ENCODE data around the gene PTGER4. TPM values are rescaled to one million over a fixed set of nuclear protein-coding genes. Genes with fewer than 3 reads are reported as not detected.
"Not testable (repeated sequence)": the region's sequence is repeated elsewhere in the genome, so short reads cannot be mapped to it uniquely, and the experiment has no call there.

The PTGER4 gene
- total RNA-seq, 1 donor from 2014 or later, result 48.3 TPM

DNA sequence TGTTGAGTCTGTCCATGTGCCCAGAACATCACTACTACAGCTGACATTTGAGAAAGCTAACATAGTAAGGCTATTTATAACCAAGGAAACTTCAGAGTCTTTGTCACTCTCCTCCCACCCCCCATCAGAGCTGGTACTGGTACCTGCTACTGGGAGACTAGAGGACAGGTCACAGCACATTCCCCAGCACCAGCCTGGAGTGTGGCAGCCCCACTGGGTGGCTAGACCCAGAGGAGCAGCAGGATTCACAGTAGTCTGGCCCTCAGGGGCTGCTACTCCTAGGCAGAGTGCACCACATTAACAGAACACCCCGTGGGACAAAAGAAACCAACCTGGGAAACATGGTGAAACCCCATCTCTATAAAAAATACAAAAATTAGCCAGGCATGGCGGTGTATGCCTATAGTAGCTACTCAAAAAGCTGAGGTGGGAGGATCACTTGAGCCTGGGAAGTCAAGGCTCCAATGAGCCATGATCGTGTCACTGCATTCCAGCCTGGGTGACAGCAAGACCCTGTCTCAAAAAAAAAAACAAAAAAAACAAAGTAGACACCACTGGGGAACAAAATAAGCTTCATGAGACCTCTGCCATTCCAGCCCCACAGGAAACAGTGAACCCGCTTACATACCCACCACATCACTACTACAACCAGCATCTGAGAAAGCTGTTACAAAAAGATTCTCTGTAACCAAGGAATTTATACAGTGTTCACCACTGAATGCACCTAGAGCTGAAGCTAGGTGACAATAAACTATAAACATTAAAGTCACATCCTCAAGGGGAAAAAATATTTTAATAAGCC is 26.3 kb upstream of the PTGER4 start:
- no peak overlapping the region for H3K4me3 ChIP-seq
- no peaks in the 10 kb centered on the region for H3K36me3 ChIP-seq
- H3K9me3 ChIP-seq, result no peaks in the 10 kb centered on the region
- no peaks in the 10 kb centered on the region for H3K27me3 ChIP-seq
- no peak overlapping the region for H3K27ac ChIP-seq
- TF ChIP-seq, protein P1, sequence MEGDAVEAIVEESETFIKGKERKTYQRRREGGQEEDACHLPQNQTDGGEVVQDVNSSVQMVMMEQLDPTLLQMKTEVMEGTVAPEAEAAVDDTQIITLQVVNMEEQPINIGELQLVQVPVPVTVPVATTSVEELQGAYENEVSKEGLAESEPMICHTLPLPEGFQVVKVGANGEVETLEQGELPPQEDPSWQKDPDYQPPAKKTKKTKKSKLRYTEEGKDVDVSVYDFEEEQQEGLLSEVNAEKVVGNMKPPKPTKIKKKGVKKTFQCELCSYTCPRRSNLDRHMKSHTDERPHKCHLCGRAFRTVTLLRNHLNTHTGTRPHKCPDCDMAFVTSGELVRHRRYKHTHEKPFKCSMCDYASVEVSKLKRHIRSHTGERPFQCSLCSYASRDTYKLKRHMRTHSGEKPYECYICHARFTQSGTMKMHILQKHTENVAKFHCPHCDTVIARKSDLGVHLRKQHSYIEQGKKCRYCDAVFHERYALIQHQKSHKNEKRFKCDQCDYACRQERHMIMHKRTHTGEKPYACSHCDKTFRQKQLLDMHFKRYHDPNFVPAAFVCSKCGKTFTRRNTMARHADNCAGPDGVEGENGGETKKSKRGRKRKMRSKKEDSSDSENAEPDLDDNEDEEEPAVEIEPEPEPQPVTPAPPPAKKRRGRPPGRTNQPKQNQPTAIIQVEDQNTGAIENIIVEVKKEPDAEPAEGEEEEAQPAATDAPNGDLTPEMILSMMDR (IDR thresholded peaks at IDR 0.05), result no peak
- intact Hi-C loops (cut with DNase I), result no loop called here
- no peaks in the 10 kb centered on the region for H3K4me1 ChIP-seq
- no peak for DNase-seq (ENCODE audit: low spot score in 2 of 2)

DNA sequence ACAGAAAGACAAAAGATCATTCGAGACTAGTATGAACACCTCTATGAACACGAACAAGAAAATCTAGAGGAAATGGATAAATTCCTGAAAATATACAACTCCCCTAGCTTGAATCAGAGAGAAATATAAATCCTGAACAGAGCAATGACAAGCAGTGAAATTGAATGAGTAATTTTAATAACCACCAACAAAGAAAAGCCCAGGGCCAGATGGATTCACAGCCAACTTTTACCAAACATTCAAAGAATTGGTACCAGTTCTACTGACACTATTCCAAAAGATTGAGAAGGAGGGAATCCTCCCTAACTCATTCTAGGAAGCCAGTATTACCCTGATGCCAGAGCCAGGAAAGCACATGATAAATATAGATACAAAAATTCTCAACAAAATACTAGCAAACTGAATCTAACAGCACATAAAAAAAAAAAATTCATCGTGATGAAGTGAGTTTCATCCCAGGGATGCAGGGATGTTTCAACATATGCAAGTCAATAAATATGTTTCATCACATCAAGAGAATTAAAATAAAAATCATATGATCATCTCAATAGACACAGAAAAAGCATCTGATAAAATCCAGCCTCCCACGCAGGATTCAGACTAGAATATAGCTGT is 25.2 kb upstream of the PTGER4 start:
- intact Hi-C loops (cut with DNase I), result no loop called here

DNA sequence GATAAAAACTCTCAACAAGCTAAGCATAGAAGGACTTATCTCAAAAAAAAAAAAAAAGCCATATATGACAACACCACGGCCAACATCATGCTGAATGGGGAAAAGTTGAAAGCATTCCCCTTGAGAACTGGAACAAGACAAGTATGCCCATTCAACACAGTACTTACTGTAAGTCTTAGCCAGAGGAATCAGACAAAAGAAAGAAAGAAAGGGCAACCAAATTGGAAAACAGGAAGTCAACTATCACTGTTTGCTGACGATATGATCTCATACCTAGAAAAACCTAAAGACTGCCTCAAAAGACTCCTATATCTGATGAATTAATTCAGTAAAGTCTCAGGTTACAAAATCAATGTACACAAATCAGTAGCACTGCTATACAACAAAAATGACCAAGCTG is 24.6 kb upstream of the PTGER4 start:
- no peaks in the 10 kb centered on the region for H3K9me3 ChIP-seq

More for the DNA sequence above, 25.2 kb upstream of the PTGER4 start:
- TF ChIP-seq, protein P1 (IDR thresholded peaks at IDR 0.05), result no peak
- DNase-seq (ENCODE audit: low spot score in 2 of 2), result no peak
- no peaks in the 10 kb centered on the region for H3K4me1 ChIP-seq
- H3K27me3 ChIP-seq, result no peaks in the 10 kb centered on the region
- H3K9me3 ChIP-seq, result no peaks in the 10 kb centered on the region
- no peak overlapping the region for H3K27ac ChIP-seq
- no peaks in the 10 kb centered on the region for H3K36me3 ChIP-seq
- H3K4me3 ChIP-seq, result no peak overlapping the region

DNA sequence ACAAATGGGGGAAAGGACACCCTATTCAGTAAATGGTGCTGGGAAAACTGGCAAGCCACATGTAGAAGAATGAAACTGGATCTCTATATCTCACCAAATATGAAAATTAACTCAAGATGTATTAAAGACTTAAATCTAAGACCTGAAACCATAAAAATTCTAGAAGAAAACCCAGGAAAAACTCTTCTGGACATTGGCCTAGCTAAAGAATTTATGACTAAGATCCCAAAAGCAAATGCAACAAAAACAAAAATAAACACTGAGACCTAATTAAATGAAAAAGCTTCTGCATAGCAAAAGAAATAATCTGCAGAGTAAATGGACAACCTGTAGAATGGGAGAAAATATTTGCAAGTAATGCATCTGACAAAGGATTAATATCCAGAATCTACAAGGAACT is 23.6 kb upstream of the PTGER4 start:
- H3K36me3 ChIP-seq; intact Hi-C loops (cut with DNase I); H3K9me3 ChIP-seq; H3K27me3 ChIP-seq; DNase-seq (ENCODE audit: low spot score in 2 of 2); H3K4me1 ChIP-seq; H3K27ac ChIP-seq; H3K4me3 ChIP-seq: not testable (repeated sequence)

More for the DNA sequence above, 24.6 kb upstream of the PTGER4 start:
- intact Hi-C loops (cut with DNase I), result no loop called here
- Histone ChIP-seq H3K36me3 (no peaks in the 10 kb centered on the region), H3K4me1 (no peaks in the 10 kb centered on the region), H3K4me3 (no peak overlapping the region), H3K27me3 (no peaks in the 10 kb centered on the region), H3K27ac (no peak overlapping the region)
- TF ChIP-seq, protein P1 (IDR thresholded peaks at IDR 0.05), result no peak
- DNase-seq (ENCODE audit: low spot score in 2 of 2), result no peak

DNA sequence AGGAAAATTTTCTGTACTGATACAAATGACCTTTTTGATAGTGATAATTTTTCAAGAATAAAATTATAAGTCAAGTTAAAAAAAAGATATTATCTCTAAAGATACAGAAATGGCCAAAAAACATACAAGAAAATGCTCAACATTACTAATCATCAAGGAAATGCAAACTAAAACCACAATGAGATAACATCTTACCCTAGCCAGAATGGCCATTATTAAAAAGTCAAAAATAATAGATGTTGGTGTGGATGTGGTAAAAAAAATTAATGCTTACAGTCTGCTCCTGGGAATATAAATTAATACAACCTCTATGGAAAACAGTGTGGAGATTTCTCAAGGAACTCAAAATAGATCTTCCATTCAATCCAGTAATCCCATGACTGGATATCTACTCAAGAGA is 22.9 kb upstream of the PTGER4 start:
- H3K4me3 ChIP-seq, result no peak overlapping the region
- H3K27me3 ChIP-seq, result no peaks in the 10 kb centered on the region
- no peaks in the 10 kb centered on the region for H3K36me3 ChIP-seq
- TF ChIP-seq, protein P1 (IDR thresholded peaks at IDR 0.05), result no peak
- no peak overlapping the region for H3K27ac ChIP-seq
- H3K4me1 ChIP-seq, result no peaks in the 10 kb centered on the region
- intact Hi-C loops (cut with DNase I), result no loop called here
- no peak for DNase-seq (ENCODE audit: low spot score in 2 of 2)
- H3K9me3 ChIP-seq, result no peaks in the 10 kb centered on the region

DNA sequence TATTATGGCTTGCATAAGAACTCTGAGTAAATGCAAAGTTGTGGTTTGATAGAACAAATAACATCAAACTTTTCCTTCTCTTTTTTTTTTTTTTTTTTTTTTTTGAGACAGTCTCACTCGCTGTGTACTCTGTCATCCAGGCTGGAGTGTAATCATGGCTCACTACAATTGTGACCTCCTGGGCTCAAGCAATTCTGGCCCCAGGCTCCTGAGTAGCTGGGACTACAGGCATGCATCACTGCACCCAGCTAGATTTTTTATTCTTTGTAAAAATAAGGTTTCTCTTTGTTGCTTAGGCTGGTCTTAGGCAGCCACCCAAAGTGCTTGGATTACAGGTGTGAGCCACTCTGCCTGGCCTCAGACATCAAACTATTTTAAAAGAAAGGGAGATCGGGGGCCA is 19.0 kb upstream of the PTGER4 start:
- TF ChIP-seq, protein P1 (IDR thresholded peaks at IDR 0.05), result no peak
- DNase-seq (ENCODE audit: low spot score in 2 of 2), result no peak
- no peak overlapping the region for H3K27ac ChIP-seq
- H3K27me3 ChIP-seq, result no peaks in the 10 kb centered on the region
- H3K9me3 ChIP-seq, result no peaks in the 10 kb centered on the region
- H3K36me3 ChIP-seq, result no peaks in the 10 kb centered on the region
- H3K4me1 ChIP-seq, result no peaks in the 10 kb centered on the region
- intact Hi-C loops (cut with DNase I), result no loop called here
- H3K4me3 ChIP-seq, result no peak overlapping the region
